Neural cell (in vitro differentiated cells): ENCODE data around the gene TMPRSS6. TPM values are rescaled to one million over a fixed set of nuclear protein-coding genes. Genes with fewer than 3 reads are reported as not detected.

Experiments used
- H2AFZ ChIP-seq: fragments of 200-600, 300-800 bp; sonication (generic), shearing (Covaris generic); 2 replicates; pipeline ENCODE4 v1.6.0; 2014; ENCODE audit warnings: low read depth, mild to moderate bottlenecking, antibody characterized with exemption, low read length, moderate library complexity
- H3F3A ChIP-seq: fragments of 200-600 bp; shearing (Covaris generic); 2 replicates; pipeline ENCODE4 v1.6.1; 2016; ENCODE audit warnings: mild to moderate bottlenecking, moderate library complexity, mixed read lengths, antibody characterized with exemption, low read length; ENCODE audit not compliant: insufficient read depth, poor library complexity, severe bottlenecking
- H3K27ac ChIP-seq: fragments of 200-600, 300-800 bp; sonication (generic), shearing (Covaris generic); 2 replicates; pipeline ENCODE4 v1.5.1; 2014; ENCODE audit warnings: mild to moderate bottlenecking, low read length, moderate library complexity
- H3K27me3 ChIP-seq: fragments of 300-800, 200-600 bp; sonication (generic), shearing (Covaris generic); 2 replicates; pipeline ENCODE4 v1.6.0; 2014; ENCODE audit warnings: mild to moderate bottlenecking, low read depth, low read length, moderate library complexity; ENCODE audit not compliant: insufficient read depth
- H3K36me3 ChIP-seq: fragments of 300-800, 200-600 bp; sonication (generic), shearing (Covaris generic); 2 replicates; pipeline ENCODE4 v1.5.1; 2014; ENCODE audit warnings: mild to moderate bottlenecking, antibody characterized with exemption, low read length, moderate library complexity; ENCODE audit not compliant: insufficient read depth
- H3K4me2 ChIP-seq: fragments of 300-800, 200-600 bp; sonication (generic), shearing (Covaris generic); 2 replicates; pipeline ENCODE4 v1.6.0; 2014; ENCODE audit warnings: mild to moderate bottlenecking, low read length
- H3K4me3 ChIP-seq: fragments of 300-800, 200-600 bp; sonication (generic), shearing (Covaris generic); 2 replicates; pipeline ENCODE4 v1.5.1; 2014; ENCODE audit warnings: mild to moderate bottlenecking, low read length, moderate library complexity
- H3K79me2 ChIP-seq: fragments of 200-600 bp; shearing (Covaris generic); replicated peaks from 2 replicates; pipeline ENCODE4 v1.6.0; 2014; ENCODE audit warnings: mild to moderate bottlenecking, low read length, moderate library complexity; ENCODE audit not compliant: insufficient read depth
- H3K9ac ChIP-seq: fragments of 300-800, 200-600 bp; sonication (generic), shearing (Covaris generic); 2 replicates; pipeline ENCODE4 v1.6.1; 2016; ENCODE audit warnings: mild to moderate bottlenecking, low read length, mixed read lengths
- H3K9me2 ChIP-seq: fragments of 200-600 bp; shearing (Covaris generic); 2 replicates; pipeline ENCODE4 v1.6.1; 2016; ENCODE audit warnings: mild to moderate bottlenecking, low read length, mixed read lengths; ENCODE audit not compliant: insufficient read depth
- H3K9me3 ChIP-seq: fragments of 200-600, 300-800 bp; sonication (generic), shearing (Covaris generic); 2 replicates; pipeline ENCODE4 v1.6.1; 2016; ENCODE audit warnings: mild to moderate bottlenecking, mixed run types, low read length, moderate library complexity, mixed read lengths
- H4K20me1 ChIP-seq: fragments of 200-600 bp; shearing (Covaris generic); 2 replicates; pipeline ENCODE4 v1.6.1; 2016; ENCODE audit warnings: mild to moderate bottlenecking, mixed run types; ENCODE audit not compliant: insufficient read depth
- EZH2 ChIP-seq: fragments of 200-600, 300-800 bp; shearing (Covaris generic), sonication (generic); IDR thresholded peaks from 2 replicates; pipeline ENCODE4 v1.6.1; 2014; ENCODE audit warnings: antibody characterized with exemption, low read length, borderline replicate concordance, mild to moderate bottlenecking; ENCODE audit not compliant: insufficient read depth, poor library complexity, severe bottlenecking
- MXI1 ChIP-seq: fragments of 450-650 bp; conservative IDR thresholded peaks from 2 replicates; pipeline ENCODE4 v1.6.1; 2014; ENCODE audit warnings: antibody characterized with exemption, mild to moderate bottlenecking; ENCODE audit not compliant: poor library complexity, severe bottlenecking
- POLR2AphosphoS5 ChIP-seq: IDR thresholded peaks from 2 replicates; pipeline ENCODE4 v1.6.1; 2012
- RAD21 ChIP-seq: fragments of 450-650 bp; conservative IDR thresholded peaks from 2 replicates; pipeline ENCODE4 v1.6.1; 2014; ENCODE audit warnings: antibody characterized with exemption, mild to moderate bottlenecking, moderate library complexity
- SMC3 ChIP-seq: fragments of 450-650 bp; conservative IDR thresholded peaks from 2 replicates; pipeline ENCODE4 v1.6.1; 2014; ENCODE audit warnings: antibody characterized with exemption, mild to moderate bottlenecking, moderate library complexity; ENCODE audit not compliant: poor library complexity
- TAF1 ChIP-seq: IDR thresholded peaks from 2 replicates; pipeline ENCODE4 v1.6.1; 2012; ENCODE audit warnings: low read depth
- polyA plus RNA-seq: library from polyadenylated mRNA; depleted of rRNA; stranded (reverse); fragments of >200 nt; gene quantifications from 2 replicates; pipeline ENCODE4 v1.2.3, GENCODE V29; 2014
- TF ChIP-seq, protein P1 (sequence below): IDR thresholded peaks from 2 replicates; pipeline ENCODE4 v1.6.1; 2012; ENCODE audit warnings: borderline replicate concordance
- TF ChIP-seq, protein P2 (sequence below): fragments of 450-650 bp; IDR thresholded peaks from 2 replicates; pipeline ENCODE4 v1.5.1; 2014; ENCODE audit warnings: antibody characterized with exemption, mild to moderate bottlenecking, moderate library complexity; ENCODE audit not compliant: poor library complexity, severe bottlenecking

TMPRSS6 gene
- polyA plus RNA-seq, 1 donor from 2014 or later = not detected

GRCh38 chr22:37089434-37089833 lies 20.1 kb downstream of the TMPRSS6 start:
- H3F3A ChIP-seq = no peaks in the 10 kb centered on the region
- H3K9me2 ChIP-seq = no peaks in the 10 kb centered on the region
- H3K4me2 ChIP-seq = no peak overlapping the region
- no peaks in the 10 kb centered on the region for H3K79me2 ChIP-seq
- no peak overlapping the region for H3K9ac ChIP-seq
- H2AFZ ChIP-seq = no peak overlapping the region
- no peaks in the 10 kb centered on the region for H3K27me3 ChIP-seq
- H4K20me1 ChIP-seq = no peaks in the 10 kb centered on the region
- H3K9me3 ChIP-seq = no peaks in the 10 kb centered on the region
- no peak overlapping the region for H3K4me3 ChIP-seq
- no peak overlapping the region for H3K27ac ChIP-seq
- TF ChIP-seq, protein P1, sequence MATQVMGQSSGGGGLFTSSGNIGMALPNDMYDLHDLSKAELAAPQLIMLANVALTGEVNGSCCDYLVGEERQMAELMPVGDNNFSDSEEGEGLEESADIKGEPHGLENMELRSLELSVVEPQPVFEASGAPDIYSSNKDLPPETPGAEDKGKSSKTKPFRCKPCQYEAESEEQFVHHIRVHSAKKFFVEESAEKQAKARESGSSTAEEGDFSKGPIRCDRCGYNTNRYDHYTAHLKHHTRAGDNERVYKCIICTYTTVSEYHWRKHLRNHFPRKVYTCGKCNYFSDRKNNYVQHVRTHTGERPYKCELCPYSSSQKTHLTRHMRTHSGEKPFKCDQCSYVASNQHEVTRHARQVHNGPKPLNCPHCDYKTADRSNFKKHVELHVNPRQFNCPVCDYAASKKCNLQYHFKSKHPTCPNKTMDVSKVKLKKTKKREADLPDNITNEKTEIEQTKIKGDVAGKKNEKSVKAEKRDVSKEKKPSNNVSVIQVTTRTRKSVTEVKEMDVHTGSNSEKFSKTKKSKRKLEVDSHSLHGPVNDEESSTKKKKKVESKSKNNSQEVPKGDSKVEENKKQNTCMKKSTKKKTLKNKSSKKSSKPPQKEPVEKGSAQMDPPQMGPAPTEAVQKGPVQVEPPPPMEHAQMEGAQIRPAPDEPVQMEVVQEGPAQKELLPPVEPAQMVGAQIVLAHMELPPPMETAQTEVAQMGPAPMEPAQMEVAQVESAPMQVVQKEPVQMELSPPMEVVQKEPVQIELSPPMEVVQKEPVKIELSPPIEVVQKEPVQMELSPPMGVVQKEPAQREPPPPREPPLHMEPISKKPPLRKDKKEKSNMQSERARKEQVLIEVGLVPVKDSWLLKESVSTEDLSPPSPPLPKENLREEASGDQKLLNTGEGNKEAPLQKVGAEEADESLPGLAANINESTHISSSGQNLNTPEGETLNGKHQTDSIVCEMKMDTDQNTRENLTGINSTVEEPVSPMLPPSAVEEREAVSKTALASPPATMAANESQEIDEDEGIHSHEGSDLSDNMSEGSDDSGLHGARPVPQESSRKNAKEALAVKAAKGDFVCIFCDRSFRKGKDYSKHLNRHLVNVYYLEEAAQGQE = no peak
- no peaks in the 10 kb centered on the region for H3K36me3 ChIP-seq

DNA sequence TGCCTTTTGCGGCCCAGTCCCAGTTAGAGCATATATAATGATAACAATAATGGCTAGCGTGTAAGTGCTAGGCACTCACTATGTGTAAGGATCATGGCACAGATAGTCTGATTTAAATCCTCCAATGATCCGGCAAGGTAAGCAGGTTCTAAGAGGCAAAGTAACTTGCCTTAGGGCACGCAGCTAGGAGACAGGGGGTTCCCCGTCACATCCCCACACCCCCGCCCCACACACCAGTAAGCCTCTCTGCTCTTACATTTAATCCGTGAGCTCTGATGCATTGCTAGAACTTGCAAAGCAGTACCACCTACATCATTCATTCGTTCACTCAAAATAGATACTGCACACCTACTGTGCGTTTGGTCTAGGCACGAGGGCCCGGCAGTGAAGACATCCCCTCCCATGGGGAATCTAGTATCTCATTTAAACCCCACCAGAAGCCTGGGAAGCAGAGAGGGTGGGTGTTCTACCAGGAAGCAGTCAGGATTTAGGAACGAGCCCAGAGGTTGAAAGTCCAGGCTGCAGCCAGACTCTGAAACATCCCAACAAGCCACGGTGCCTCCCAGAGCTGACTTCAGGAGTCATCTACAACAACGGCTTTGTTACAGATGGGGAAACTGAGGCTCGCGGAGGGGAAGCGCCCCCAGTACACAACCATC lies 20.6 kb downstream of the TMPRSS6 start:
- no peaks in the 10 kb centered on the region for H4K20me1 ChIP-seq
- no peak overlapping the region for H2AFZ ChIP-seq
- no peak overlapping the region for H3K9ac ChIP-seq
- no peaks in the 10 kb centered on the region for H3F3A ChIP-seq
- TF ChIP-seq MXI1 (no peak), POLR2AphosphoS5 (no peak), RAD21 (no peak), EZH2 (no peak), SMC3 (no peak), TAF1 (no peak)
- TF ChIP-seq, protein P1 = no peak
- TF ChIP-seq, protein P2, sequence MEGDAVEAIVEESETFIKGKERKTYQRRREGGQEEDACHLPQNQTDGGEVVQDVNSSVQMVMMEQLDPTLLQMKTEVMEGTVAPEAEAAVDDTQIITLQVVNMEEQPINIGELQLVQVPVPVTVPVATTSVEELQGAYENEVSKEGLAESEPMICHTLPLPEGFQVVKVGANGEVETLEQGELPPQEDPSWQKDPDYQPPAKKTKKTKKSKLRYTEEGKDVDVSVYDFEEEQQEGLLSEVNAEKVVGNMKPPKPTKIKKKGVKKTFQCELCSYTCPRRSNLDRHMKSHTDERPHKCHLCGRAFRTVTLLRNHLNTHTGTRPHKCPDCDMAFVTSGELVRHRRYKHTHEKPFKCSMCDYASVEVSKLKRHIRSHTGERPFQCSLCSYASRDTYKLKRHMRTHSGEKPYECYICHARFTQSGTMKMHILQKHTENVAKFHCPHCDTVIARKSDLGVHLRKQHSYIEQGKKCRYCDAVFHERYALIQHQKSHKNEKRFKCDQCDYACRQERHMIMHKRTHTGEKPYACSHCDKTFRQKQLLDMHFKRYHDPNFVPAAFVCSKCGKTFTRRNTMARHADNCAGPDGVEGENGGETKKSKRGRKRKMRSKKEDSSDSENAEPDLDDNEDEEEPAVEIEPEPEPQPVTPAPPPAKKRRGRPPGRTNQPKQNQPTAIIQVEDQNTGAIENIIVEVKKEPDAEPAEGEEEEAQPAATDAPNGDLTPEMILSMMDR = no peak
- H3K36me3 ChIP-seq = no peaks in the 10 kb centered on the region
- no peaks in the 10 kb centered on the region for H3K79me2 ChIP-seq
- no peaks in the 10 kb centered on the region for H3K27me3 ChIP-seq
- H3K4me2 ChIP-seq = no peak overlapping the region
- no peak overlapping the region for H3K4me3 ChIP-seq
- H3K27ac ChIP-seq = no peak overlapping the region
- H3K9me2 ChIP-seq = no peaks in the 10 kb centered on the region
- no peaks in the 10 kb centered on the region for H3K9me3 ChIP-seq
